Stimulated activated naive CD4-positive, alpha-beta T cell treated with Interleukin-2 at 50 U/mL for 16 hours (primary cell): ENCODE results near the gene ADARB2.

ENCODE experiments used
- DNase-seq: peaks from one replicate; lab custom pipeline; 2025; lab: John Stamatoyannopoulos, UW

The ADARB2 gene

GRCh38 chr10:1736144-1736971 is 967 bp downstream of the ADARB2 start:
- DNase-seq = no peak

GRCh38 chr10:1735562-1735961 is 1.8 kb downstream of the ADARB2 start:
- no peak for DNase-seq

GRCh38 chr10:1734288-1734687 is 3.0 kb downstream of the ADARB2 start:
- DNase-seq = no peak

GRCh38 chr10:1733720-1734119 is 3.6 kb downstream of the ADARB2 start:
- no peak for DNase-seq

GRCh38 chr10:1732564-1732996 is 4.7 kb downstream of the ADARB2 start:
- DNase-seq = no peak

GRCh38 chr10:1731592-1731991 is 5.7 kb downstream of the ADARB2 start:
- no peak for DNase-seq

- no peak for DNase-seq
These were observed 7.6 kb downstream of the ADARB2 start for GRCh38 chr10:1729751-1730150.

- DNase-seq = no peak
These were observed 10.5 kb downstream of the ADARB2 start for GRCh38 chr10:1726861-1727260.

- no peak for DNase-seq
These were observed 12.3 kb downstream of the ADARB2 start for GRCh38 chr10:1724921-1725488.

GRCh38 chr10:1716839-1717238 is 20.5 kb downstream of the ADARB2 start:
- no peak for DNase-seq

- DNase-seq = peak; percentile 31
These were observed 21.5 kb downstream of the ADARB2 start for GRCh38 chr10:1715821-1716220.

GRCh38 chr10:1712944-1713671 is 24.2 kb downstream of the ADARB2 start:
- no peak for DNase-seq

GRCh38 chr10:1712314-1712713 is 25.0 kb downstream of the ADARB2 start:
- DNase-seq = no peak

- DNase-seq = no peak
These were observed 28.2 kb downstream of the ADARB2 start for GRCh38 chr10:1709161-1709560.

GRCh38 chr10:1708746-1709145 is 28.6 kb downstream of the ADARB2 start:
- no peak for DNase-seq

GRCh38 chr10:1706711-1707110 is 30.6 kb downstream of the ADARB2 start:
- DNase-seq = no peak

- no peak for DNase-seq
These were observed 31.1 kb downstream of the ADARB2 start for GRCh38 chr10:1706256-1706655.

- DNase-seq = no peak
These were observed 39.1 kb downstream of the ADARB2 start for GRCh38 chr10:1698185-1698584.

- no peak for DNase-seq
These were observed 41.2 kb downstream of the ADARB2 start for GRCh38 chr10:1696106-1696505.

GRCh38 chr10:1690086-1690485 is 47.2 kb downstream of the ADARB2 start:
- no peak for DNase-seq

- DNase-seq = no peak
These were observed 48.8 kb downstream of the ADARB2 start for GRCh38 chr10:1688531-1688930.

- DNase-seq = no peak
These were observed 49.6 kb downstream of the ADARB2 start for GRCh38 chr10:1687623-1688150.

GRCh38 chr10:1687190-1687589 is 50.1 kb downstream of the ADARB2 start:
- no peak for DNase-seq
